Progenitor cell of endocrine pancreas (in vitro differentiated cells): ENCODE data around the gene ZNF776. TPM values are rescaled to one million over a fixed set of nuclear protein-coding genes. Genes with fewer than 3 reads are reported as not detected.

Source experiments
- DNase-seq: peaks from one replicate; pipeline ENCODE4 v3.0.0; 2021; ENCODE audit warnings: low spot score; ENCODE audit not compliant: unreplicated experiment
- H3K27ac Mint-ChIP-seq: 2 replicates; pipeline ENCODE4 v1.8.0; 2021; ENCODE audit warnings: mild to moderate bottlenecking, moderate library complexity, mixed read lengths
- H3K27me3 Mint-ChIP-seq: 2 replicates; pipeline ENCODE4 v1.8.0; 2021; ENCODE audit warnings: mixed read lengths
- H3K36me3 Mint-ChIP-seq: 2 replicates; pipeline ENCODE4 v1.8.0; 2022; ENCODE audit warnings: mixed read lengths; ENCODE audit not compliant: insufficient read depth
- H3K4me1 Mint-ChIP-seq: 2 replicates; pipeline ENCODE4 v1.8.0; 2021; ENCODE audit warnings: low read depth, mixed read lengths
- H3K4me3 Mint-ChIP-seq: 2 replicates; pipeline ENCODE4 v1.8.0; 2021; ENCODE audit warnings: low read depth, mild to moderate bottlenecking, moderate library complexity, mixed read lengths
- H3K9me3 Mint-ChIP-seq: 2 replicates; pipeline ENCODE4 v1.8.0; 2021; ENCODE audit warnings: low read depth, mixed read lengths
- CTCF ChIP-seq: fragments of 200-600 bp; sonication (generic); IDR thresholded peaks from one replicate; pipeline ENCODE4 v1.5.0; 2021; ENCODE audit warnings: antibody characterized with exemption, mild to moderate bottlenecking; ENCODE audit not compliant: unreplicated experiment
- long read RNA-seq: library from polyadenylated mRNA; unstranded; transcript quantifications from one replicate; pipeline ENCODE4 v2.0.0, GENCODE V29; 2020
- total RNA-seq: library from RNA; stranded (reverse); gene quantifications from 2 replicates; pipeline ENCODE4 v1.2.1, GENCODE V29; 2021

The ZNF776 gene
- total RNA-seq = 32.8 and 35.3 TPM in 2 replicates
- long read RNA-seq, full-length matches to known transcripts = 3 of 35 reads
- long read RNA-seq, partial matches to known transcripts = 0 of 35 reads
- long read RNA-seq, other reads (novel, unspliced or antisense) = 32 of 35 reads

- H3K4me1 Mint-ChIP-seq = peaks cover 16% of the 10 kb centered on the region
- TF ChIP-seq CTCF = no peak
- H3K27ac Mint-ChIP-seq = peak within 1 kb of the TSS; percentile 98
- H3K9me3 Mint-ChIP-seq = peaks cover 20% of the 10 kb centered on the region
- no peaks in the 10 kb centered on the region for H3K27me3 Mint-ChIP-seq
- H3K36me3 Mint-ChIP-seq = peaks cover 41% of the 10 kb centered on the region
- H3K4me3 Mint-ChIP-seq = peak within 1 kb of the TSS; percentile 98
- DNase-seq = peak; percentile 52
Observed at GRCh38 chr19:57746580-57747471, at the start of gene ZNF776. ZNF776 (plus strand) TSS chr19:57746815; CDS start chr19:57747059, 244 bp downstream.

GRCh38 chr19:57701625-57702024 lies 45.0 kb upstream of the ZNF776 start:
- Mint-ChIP-seq H3K4me1 (no peaks in the 10 kb centered on the region), H3K4me3 (no peak overlapping the region), H3K27ac (no peak overlapping the region), H3K27me3 (no peaks in the 10 kb centered on the region), H3K9me3 (peaks cover 62% of the 10 kb centered on the region), H3K36me3 (peaks cover 90% of the 10 kb centered on the region)
- DNase-seq = no peak
- no peak for TF ChIP-seq CTCF

GRCh38 chr19:57706346-57706745 lies 40.3 kb upstream of the ZNF776 start:
- Mint-ChIP-seq H3K36me3 (peaks cover 75% of the 10 kb centered on the region), H3K9me3 (peaks cover 53% of the 10 kb centered on the region), H3K4me3 (peak overlapping the region; percentile 9), H3K27me3 (no peaks in the 10 kb centered on the region), H3K4me1 (peaks cover 17% of the 10 kb centered on the region), H3K27ac (peak overlapping the region; percentile 9)
- no peak for TF ChIP-seq CTCF
- DNase-seq = no peak

- peaks cover 52% of the 10 kb centered on the region for H3K36me3 Mint-ChIP-seq
- H3K27me3 Mint-ChIP-seq = no peaks in the 10 kb centered on the region
- peaks cover 36% of the 10 kb centered on the region for H3K9me3 Mint-ChIP-seq
- H3K4me1 Mint-ChIP-seq = peaks cover 17% of the 10 kb centered on the region
- H3K4me3 Mint-ChIP-seq = peak within 1 kb of the TSS; percentile 95
- no peak for TF ChIP-seq CTCF
- peak; percentile 53 for DNase-seq
- H3K27ac Mint-ChIP-seq = peak within 1 kb of the TSS; percentile 99
Observed at GRCh38 chr19:57708641-57709361, 37.8 kb upstream of the ZNF776 start, which contains the start of gene ZNF154. ZNF154 (minus strand) TSS chr19:57709204; CDS start chr19:57708971, 233 bp downstream.

GRCh38 chr19:57709616-57710015 lies 37.0 kb upstream of the ZNF776 start:
- H3K36me3 Mint-ChIP-seq = peaks cover 49% of the 10 kb centered on the region
- no peak for TF ChIP-seq CTCF
- no peak for DNase-seq
- peaks cover 29% of the 10 kb centered on the region for H3K9me3 Mint-ChIP-seq
- peak overlapping the region; percentile 99 for H3K27ac Mint-ChIP-seq
- no peaks in the 10 kb centered on the region for H3K27me3 Mint-ChIP-seq
- H3K4me1 Mint-ChIP-seq = peaks cover 17% of the 10 kb centered on the region
- peak overlapping the region; percentile 95 for H3K4me3 Mint-ChIP-seq
